WERI-Rb-1 (cell line): ENCODE results near the gene ZP3.
"Not testable (repeated sequence)": the region's sequence is repeated elsewhere in the genome, so short reads cannot be mapped to it uniquely, and the experiment has no call there.

ENCODE experiments used
- DNase-seq: peaks from one replicate; pipeline ENCODE4 v3.0.0-alpha.2; 2020
- H3K27ac ChIP-seq: fragments of 250-450 bp; sonication (Bioruptor Pico); 2 replicates; pipeline ENCODE4 v1.5.1; 2020; ENCODE audit warnings: mild to moderate bottlenecking, moderate library complexity
- H3K27me3 ChIP-seq: fragments of 250-450 bp; sonication (Bioruptor Pico); 2 replicates; pipeline ENCODE4 v1.5.1; 2021; ENCODE audit warnings: mild to moderate bottlenecking, low read depth, moderate library complexity; ENCODE audit not compliant: insufficient read depth, severe bottlenecking
- H3K36me3 ChIP-seq: fragments of 250-450 bp; sonication (Bioruptor Pico); 2 replicates; pipeline ENCODE4 v1.5.1; 2020; ENCODE audit warnings: mild to moderate bottlenecking, moderate library complexity
- H3K4me3 ChIP-seq: 2 replicates; pipeline ENCODE4 v1.5.1; 2011; ENCODE audit warnings: low read depth, mild to moderate bottlenecking, control low read depth, low read length
- H3K9me3 ChIP-seq: fragments of 250-450 bp; sonication (Bioruptor Pico); 2 replicates; pipeline ENCODE4 v1.5.1; 2021; ENCODE audit warnings: mild to moderate bottlenecking, moderate library complexity; ENCODE audit not compliant: severe bottlenecking
- CTCF ChIP-seq: IDR thresholded peaks from 2 replicates; pipeline ENCODE4 v1.5.1; 2011; ENCODE audit warnings: low read depth, mild to moderate bottlenecking, control low read depth, inconsistent platforms, low read length

The ZP3 gene

GRCh38 chr7:76425156-76425555 lies 406 bp downstream of the ZP3 start:
- no peak for TF ChIP-seq CTCF
- Histone ChIP-seq H3K27ac (no peak overlapping the region), H3K27me3 (no peaks in the 10 kb centered on the region), H3K4me3 (no peak overlapping the region), H3K36me3 (no peaks in the 10 kb centered on the region), H3K9me3 (peaks cover 3% of the 10 kb centered on the region)
- no peak for DNase-seq

GRCh38 chr7:76425558-76425957 lies 808 bp downstream of the ZP3 start:
- not testable (repeated sequence) for H3K27me3 ChIP-seq, DNase-seq, H3K9me3 ChIP-seq, H3K4me3 ChIP-seq, H3K27ac ChIP-seq, H3K36me3 ChIP-seq

- Histone ChIP-seq H3K4me3 (no peak overlapping the region), H3K9me3 (no peaks in the 10 kb centered on the region), H3K36me3 (no peaks in the 10 kb centered on the region), H3K27me3 (no peaks in the 10 kb centered on the region), H3K27ac (no peak overlapping the region)
- DNase-seq = no peak
- TF ChIP-seq CTCF = no peak
Observed at GRCh38 chr7:76426246-76426645, 1.5 kb downstream of the ZP3 start.

GRCh38 chr7:76427635-76428034 lies 2.9 kb downstream of the ZP3 start:
- Histone ChIP-seq H3K27ac (no peak overlapping the region), H3K27me3 (no peaks in the 10 kb centered on the region), H3K36me3 (no peaks in the 10 kb centered on the region), H3K4me3 (no peak overlapping the region), H3K9me3 (no peaks in the 10 kb centered on the region)
- no peak for DNase-seq
- no peak for TF ChIP-seq CTCF

- no peaks in the 10 kb centered on the region for H3K27me3 ChIP-seq
- no peaks in the 10 kb centered on the region for H3K36me3 ChIP-seq
- DNase-seq = no peak
- H3K9me3 ChIP-seq = no peaks in the 10 kb centered on the region
- no peak for TF ChIP-seq CTCF
- no peak overlapping the region for H3K4me3 ChIP-seq
- no peak overlapping the region for H3K27ac ChIP-seq
Observed at GRCh38 chr7:76428149-76428823, 3.5 kb downstream of the ZP3 start.

GRCh38 chr7:76428868-76429805 lies 4.4 kb downstream of the ZP3 start:
- Histone ChIP-seq H3K9me3 (no peaks in the 10 kb centered on the region), H3K4me3 (no peak overlapping the region), H3K27me3 (no peaks in the 10 kb centered on the region), H3K36me3 (no peaks in the 10 kb centered on the region), H3K27ac (no peak overlapping the region)
- peak; percentile 53 for DNase-seq
- no peak for TF ChIP-seq CTCF
